ENCODE measurements around the gene SEC14L1.

SEC14L1 gene

DNA sequence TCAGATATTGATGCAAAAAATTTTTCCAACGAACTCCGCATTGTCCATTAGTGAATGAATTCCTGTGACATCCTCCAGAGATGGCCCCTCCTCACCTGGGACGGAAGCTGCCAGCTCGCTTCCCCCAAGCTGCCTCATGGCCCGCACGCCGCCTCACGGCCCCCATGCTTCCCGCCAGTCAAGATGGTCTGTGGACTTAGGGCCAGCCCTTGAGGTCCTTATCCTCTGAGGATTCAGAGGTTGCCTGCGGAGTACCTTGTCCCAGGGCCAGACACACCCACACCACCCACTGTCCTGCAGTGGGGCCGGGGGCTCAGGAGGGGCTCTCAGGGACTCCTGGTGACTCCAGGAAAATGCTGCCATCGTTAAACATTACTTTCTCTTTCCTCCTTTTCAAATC, 73.6 kb downstream of the SEC14L1 start:
- no peak for DNase-seq (ENCODE audit: low read depth)

DNA sequence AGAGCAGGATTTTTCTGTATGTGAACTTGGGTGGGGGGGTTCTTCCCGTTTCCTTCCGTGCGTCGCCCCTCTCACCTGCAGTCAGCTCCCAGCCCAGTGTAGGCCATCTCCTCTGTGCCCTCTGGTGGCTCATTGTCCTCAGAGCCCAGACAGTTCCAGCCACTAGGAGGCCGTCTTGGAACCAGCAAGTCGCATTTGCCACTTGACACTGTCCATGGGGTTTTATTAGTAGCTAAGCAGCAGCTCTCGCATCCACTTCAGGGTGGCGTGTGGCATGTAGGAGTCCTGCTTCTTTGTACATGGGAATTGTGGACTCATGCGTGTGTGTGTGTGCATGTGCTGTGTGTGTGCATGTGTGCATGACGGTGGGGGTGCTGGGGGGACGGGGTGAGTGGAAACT, 74.0 kb downstream of the SEC14L1 start:
- no peak for DNase-seq (ENCODE audit: low read depth)

DNA sequence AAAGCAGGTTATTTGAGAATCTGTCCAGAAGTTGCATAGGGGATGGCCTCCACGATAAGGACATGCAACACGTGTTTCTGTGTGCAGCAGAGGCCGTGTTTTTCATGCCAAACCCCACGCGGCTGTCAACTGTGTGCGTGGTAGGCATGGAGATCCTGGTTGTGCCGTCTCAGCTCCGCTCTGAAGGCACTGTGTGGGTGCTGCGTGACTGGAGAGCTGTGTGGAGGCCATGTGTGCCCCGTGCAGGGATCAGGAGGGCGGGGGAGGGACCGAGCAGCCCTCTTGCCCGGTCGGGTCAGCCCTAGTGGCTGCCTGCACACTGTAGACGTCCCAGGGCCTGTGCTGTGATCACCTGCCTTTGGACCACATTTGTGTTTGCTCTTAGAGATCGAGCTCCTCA, 74.5 kb downstream of the SEC14L1 start:
- DNase-seq (ENCODE audit: low read depth), result no peak

DNA sequence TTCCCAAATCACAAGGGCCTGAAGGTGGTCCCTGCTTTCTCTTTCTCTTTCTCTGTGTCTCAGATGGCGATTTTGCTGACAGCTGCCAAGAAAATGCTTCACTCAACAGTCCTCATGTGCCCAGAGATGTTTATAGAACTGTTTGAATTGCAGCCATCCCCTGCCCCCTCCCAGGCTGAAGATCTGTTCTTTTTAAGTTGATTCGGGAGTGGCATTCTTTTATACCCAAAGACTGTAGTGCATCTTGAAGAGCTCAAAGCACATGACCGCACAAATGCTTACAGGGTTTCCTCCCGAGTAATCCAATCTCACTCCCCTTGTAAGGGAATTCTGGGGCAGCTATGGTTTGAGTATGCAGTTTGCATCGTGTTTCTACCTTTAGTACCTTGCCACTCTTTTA, 75.7 kb downstream of the SEC14L1 start:
- no peak for DNase-seq (ENCODE audit: low read depth)

DNA sequence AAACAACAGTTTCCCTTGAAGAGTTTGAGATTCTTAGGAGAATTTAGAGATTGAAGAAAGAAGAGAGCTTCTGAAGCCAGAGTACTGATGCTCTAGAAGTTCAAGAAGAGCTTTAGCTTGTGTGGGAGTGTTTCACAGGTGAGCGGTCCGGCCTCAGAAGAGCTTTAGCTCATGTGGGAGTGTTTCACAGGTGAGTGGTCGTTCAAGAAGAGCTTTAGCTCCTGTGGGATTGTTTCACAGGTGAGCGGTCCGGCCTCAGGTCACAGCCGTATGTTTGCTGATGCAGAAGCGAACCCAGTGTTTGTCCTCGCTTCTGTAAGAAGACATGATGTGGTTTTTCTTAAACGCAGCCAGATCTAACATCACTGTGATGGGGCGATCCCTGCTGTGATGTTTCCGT, 76.4 kb downstream of the SEC14L1 start:
- no peak for DNase-seq (ENCODE audit: low read depth)

DNA sequence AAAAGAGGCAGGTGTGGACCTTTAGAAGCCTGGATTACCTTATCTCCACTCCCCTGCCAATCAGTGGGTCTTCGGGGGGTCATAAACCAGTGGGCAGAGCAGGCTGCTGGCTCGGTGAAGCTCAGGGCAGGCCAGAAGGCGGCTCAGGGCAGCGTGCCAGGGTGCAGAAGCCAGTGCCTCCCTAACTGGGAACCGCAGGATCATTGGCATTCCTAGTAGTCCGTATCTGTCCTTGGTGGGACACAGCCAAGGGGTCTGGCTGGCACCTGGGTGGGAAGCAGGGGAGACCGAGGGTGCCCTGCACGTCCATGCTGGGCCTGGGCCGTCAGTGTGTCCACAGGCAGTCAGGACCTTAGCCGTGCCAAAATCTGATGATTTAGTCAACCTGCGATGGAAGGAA, 76.8 kb downstream of the SEC14L1 start:
- no peak for DNase-seq (ENCODE audit: low read depth)

DNA sequence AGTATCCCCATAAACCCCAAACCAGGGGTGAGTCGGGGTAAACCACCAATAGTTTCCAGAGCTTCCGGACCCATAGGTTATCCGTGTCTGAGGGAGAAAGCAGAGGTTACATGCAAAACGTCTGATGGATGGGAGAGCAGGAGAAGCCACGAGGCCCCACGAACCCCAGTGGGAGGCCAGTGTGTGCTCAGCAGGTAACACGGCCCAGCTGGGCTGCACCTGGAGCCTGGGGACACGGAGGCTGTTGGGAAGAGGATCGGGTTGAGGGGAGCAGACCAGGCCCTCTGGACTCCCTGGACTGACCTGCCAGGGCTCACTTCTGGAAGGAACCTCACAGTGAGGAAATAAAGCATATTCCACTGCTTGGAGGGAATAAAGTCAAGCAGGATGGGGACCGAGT, 78.1 kb downstream of the SEC14L1 start:
- DNase-seq (ENCODE audit: low read depth), result no peak

DNA sequence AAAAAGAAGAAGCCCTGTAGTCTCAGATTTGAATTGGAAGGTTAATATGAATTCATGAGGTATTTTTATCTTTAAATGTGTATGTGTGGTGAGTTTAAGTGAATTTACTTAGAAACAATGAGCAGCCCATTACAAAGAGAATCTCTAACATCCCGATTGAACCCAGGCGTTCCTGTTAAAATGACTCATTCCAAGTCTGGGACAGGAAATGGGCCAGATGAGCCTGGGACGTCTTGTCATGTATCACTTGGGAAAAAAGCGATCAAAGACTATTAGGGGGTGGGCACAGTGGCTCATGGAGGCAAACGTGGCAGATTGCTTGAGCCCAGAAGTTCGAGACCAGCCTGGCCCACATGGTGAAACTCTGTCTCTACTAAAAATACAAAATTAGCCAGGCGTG, 81.6 kb downstream of the SEC14L1 start:
- DNase-seq (ENCODE audit: low read depth), result no peak

DNA sequence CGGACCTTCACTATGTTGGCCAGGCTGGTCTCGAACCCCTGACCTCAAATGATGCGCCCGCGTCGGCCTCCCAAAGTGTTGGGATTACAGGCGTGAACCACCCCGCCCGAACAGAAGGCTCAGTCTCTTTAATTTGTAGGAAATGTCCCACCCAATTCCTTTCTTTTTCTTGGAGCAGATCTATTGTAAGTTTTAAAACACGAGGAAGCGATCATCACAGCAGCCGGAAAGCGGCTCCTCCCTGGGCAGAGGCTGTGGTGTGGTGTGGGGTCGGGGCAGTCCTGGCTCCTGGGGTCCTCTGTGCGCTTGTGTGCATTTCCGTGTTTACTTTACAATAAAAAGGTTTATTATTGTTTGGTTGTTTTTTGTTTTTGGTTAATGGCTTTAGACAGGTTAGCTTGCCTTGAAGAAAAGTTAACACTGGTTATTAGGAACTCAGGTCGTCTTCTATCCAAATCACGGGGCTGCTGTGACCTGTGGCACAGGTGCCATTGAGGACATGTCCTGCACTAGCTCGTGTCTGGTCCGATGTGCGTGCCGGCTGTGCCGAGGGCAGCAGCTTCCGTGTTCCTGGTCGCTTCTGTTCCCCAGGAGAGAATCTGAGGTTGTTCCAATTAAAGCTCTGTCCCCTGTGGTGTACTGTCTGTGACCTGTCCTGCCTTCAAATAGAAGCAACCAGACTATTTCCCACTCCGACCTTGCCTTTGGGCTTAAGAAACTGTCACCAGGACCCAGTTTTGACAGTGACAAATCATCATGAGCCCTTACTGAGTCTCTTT, 83.1 kb downstream of the SEC14L1 start:
- no peak for DNase-seq (ENCODE audit: low read depth)

DNA sequence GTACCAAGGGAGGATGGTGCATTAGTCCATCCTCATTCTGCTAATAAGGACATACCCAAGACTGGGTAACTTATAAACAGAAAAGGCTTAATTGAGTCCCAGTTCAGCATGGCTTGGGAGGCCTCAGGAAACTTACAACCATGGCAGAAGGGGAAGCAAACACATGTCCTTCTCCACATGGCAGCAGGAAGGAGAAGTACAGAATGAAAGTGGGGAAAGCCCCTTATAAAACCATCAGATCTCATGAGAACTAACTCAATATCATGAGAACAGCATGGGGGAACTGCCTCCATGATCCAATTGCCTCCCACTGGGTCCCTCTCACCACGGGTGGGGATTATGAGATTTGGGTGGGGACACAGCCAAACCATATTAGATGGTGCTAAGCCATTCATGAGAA, 84.5 kb downstream of the SEC14L1 start:
- DNase-seq (ENCODE audit: low read depth), result no peak

DNA sequence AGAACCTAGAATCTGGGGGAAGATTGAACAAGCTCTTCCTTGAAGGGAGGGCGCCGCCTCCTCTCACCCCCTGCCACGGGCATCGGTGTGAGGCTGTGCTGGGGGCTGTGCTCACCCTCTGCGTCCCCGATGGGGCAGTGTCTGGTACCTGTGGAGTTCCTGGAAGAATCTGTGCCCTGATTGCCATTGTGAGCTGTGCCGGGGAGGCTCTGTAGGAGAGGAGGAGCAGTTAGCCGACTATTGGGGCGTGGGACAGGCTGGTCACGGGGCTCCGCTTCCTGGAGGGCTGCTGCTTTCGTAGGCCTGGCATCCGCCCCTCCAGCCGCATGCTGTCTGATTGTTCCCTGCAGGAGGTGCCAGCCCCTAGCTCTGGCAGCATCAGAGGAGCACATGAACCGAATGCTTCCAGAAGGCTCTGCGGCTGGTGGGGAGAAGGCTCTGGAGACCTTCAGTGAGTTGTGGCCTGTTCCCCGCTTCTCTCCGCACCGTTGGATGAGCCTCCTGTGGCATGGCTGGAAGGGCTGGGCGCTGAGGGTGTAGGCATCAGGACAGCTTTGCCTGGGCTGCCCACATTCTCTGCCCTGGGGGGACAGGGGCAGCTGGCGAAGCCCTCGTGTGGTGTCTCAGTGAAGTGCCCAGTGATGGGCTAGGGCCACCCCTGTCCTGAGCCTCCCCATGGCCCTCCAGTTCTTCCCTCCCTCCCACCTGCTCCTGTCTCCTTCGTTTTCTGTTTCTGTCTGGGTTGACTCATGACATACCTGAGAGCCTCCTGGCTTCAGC, 86.9 kb downstream of the SEC14L1 start:
- no peak for DNase-seq (ENCODE audit: low read depth)

DNA sequence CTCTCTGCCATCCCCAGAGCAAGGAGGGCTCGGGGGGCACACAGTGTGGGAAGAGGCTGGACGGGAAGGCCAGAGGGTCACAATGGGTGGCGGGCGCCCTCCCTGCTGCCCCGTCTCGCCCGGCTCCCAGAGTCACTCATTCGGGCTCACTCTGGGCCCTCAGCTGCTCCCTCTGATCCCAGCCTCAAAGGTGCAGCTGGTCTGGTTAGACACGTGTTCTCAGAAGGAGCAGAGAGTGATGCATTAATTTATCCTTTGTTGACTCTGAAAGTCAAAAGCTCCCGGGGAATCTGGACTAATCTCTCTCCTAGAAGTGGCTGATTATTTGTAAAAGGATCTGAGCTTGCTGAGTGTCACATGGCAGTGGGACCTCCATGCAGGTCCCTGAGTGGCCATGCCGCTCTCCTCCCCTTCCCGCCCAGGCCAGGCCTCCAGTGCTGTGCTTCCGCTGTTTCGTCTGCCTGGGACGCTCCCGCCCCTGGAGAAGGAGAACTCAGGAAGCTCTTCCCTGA, 87.5 kb downstream of the SEC14L1 start:
- no peak for DNase-seq (ENCODE audit: low read depth)

DNA sequence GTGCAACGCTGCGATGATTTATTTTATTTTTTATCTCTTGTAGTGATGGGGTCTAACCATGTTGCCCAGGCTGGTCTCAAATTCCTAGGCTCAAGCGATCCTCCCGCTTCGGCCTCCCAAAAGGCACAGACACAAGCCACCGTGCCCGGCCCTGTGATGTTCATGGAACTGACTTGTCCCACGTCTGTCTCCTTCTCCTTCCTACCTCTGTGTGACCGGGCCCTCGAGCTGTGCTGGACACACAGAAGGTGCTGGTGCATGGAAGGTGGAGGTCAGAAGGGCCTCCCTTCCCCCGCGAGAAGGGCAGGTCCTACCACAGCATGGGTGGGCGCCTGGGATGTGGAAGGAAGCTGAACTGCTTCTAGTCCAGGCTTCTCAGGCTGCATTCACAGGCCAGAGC, 88.0 kb downstream of the SEC14L1 start:
- no peak for DNase-seq (ENCODE audit: low read depth)

DNA sequence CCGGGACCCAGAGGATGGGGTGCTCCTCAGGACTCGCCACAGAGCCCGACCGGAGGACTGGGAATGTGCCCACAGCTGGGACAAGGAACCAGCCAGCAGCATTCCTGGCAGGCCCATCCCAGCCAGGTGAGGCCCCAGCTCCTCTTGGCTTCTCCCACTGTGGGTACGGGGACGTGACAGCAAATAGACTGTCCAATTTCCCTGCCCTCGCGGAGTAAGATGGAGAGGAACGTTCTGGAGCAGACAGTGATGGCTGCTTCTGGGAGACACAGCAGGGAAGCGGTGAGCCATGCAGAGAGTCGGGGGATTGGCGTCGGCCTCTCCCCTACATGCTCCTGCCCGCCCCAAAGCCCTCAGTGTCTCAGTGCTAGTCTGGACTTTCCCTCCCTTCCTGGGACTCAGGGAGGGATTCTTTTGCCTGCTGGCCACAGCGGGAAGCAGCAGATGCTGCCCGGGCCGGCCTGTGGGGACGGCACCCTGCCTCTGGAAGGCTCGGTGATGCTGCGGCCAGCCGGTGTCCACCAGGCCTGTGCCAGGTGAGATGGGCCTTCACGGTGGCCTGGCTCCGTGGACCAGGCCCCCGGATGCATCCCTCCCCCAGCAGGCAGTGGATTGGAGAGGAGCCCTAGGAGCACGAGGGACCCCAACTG, 89.1 kb downstream of the SEC14L1 start:
- DNase-seq (ENCODE audit: low read depth), result no peak

DNA sequence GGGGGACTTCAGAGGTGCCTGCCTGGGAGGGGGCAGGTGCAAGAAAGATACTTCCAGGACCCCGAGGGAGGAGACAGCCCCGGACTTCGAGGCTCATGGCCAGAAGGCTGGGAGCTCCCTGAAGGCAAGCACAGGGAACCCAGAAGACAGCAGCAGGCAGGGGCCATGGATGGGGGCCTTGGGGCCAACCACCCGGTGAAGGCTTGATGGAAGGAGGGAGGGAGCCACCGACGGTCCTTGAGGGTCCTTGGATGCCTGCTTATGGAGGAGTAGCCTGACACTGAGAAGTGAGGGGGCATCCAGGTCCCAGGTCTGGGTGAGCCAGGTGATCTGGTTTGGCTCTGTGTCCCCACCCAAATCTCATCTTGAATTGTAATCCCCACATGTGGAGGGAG, 89.7 kb downstream of the SEC14L1 start:
- no peak for DNase-seq (ENCODE audit: low read depth)

DNA sequence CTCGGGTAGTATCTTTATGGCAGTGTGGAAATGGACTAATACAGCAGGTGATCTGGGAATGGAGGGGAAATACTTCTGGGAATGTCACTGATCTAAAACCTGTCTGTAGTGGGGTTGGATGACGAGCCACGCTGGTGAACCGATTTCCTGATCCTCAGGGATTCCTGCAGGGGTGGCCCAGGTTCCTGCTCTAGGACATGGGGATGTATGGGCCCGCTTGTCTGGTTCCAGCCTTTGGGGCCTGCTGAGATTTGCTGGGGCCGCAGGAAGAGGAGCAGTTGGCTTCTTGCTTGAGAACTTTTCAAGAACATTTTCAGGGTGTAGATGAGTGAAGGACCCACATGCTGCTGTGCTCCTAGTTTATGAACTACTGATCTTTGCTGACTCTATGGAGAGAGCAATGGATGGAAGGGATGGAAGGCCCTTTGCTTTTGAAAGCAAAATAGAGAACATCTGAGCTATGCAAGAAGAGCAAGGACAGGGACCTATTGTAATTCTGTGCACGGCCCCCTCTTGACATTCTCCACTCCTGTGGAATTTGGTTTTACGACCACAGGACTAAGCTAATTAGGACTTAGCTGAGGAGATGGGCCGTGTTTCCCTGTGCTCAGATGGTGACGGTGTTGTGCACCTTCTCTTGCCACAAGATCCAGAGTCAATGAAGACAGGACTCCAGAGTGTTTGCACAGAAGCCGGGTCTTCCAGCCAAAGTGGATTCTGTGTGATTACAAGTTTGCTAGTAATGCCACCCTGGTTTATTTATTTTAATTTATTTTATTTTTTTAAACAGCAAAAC, 90.5 kb downstream of the SEC14L1 start:
- DNase-seq (ENCODE audit: low read depth), result no peak

DNA sequence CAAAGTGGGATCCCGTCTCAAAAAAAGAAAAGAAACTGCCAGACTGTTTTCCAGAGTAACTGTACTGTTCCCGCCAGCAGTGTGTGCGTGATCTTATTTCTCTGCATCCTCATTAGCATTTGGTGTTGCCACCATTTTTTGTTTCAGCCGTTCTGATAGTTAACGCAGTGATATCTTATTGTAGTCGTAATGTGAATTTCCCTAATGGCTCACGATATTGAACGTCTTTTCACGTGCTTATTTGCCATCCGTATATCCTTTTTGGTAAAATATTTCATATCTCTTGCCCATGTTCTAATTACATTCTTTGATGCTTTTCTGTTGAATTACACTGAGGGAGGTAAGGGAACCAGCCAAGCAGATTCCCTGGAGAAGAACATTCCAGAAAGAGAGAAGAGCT, 92.4 kb downstream of the SEC14L1 start:
- DNase-seq (ENCODE audit: low read depth), result no peak

DNA sequence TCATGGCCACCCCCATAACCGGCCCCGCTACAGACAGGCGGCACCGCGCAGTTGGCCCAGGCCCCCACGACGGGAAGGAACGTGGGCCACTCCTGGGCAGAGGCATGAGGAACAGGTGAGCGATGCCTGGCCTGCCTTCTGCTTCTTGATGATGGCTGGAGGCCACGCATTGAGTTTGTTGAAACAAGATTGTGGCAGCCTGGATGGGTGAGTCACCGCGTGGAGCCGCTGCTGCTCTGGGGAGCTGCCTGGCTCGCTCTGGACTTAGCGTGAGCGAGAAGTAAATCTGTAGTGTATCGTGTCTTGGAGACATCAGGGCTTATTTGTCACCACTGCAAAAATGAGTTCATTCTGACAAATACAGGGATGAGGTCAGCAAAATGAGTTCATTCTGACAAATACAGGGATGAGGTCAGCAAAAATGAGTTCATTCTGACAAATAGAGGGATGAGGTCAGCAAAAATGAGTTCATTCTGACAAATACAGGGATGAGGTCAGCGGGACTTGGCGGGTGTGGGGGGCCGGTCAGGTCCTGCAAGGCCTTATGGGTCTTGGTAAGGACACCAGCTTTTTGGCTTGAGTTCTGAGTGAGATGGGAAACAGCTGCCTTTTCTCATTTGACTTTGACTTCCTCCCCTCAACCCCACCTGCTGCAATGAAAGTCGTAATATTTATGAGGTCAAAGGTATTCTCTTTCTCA, 93.0 kb downstream of the SEC14L1 start:
- no peak for DNase-seq (ENCODE audit: low read depth)

DNA sequence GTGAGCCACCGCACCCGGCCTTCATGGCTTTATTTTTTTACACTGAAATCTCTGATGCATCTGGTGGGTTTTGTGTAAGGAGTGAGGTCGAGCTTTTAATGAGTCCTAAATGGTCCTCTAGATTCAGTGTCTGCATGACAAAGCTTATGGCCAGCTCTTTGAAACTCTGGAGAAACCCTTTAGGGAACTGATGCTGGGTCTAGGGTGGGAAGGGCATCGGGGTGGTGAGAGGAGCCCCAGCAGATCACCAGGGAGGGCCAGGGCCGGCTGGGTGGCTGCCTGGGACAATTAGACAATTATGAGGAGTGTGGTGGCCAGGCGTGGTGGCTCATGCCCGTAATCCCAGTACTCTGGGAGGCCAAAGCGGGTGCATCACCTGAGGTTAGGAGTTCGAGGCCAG, 93.9 kb downstream of the SEC14L1 start:
- no peak for DNase-seq (ENCODE audit: low read depth)

DNA sequence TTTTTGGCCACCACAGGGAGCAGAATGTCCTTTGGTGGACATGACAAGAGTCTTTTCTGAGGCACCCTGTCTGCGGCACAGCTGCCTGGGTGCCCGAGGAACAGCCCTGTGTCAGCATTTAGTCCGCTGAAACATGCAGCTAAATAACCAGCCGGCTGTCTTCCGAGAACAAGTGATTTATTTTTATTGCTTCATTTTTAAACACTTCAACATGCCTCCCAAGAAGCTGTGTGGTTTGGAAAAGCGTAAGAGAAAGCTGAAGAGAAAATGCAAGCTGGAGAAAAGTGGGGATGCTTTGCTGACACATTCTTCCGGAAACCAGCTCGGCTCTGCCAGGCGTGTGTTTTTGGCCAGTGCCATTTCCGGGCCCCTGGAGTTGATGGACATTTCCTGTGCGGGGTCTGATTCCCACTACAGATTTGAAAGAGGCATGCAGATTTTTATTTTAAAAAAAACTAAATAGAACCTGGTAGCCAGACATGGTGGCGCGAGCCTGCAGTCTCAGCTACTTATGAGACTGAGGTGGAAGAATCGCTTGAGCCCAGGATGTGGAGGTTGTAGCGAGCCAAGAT, 94.7 kb downstream of the SEC14L1 start:
- DNase-seq (ENCODE audit: low read depth), result peak; percentile 87
